Hepatocyte (in vitro differentiated cells): ENCODE data around the gene ASGR1. TPM values are rescaled to one million over a fixed set of nuclear protein-coding genes. Genes with fewer than 3 reads are reported as not detected.
"Not testable (repeated sequence)": the region's sequence is repeated elsewhere in the genome, so short reads cannot be mapped to it uniquely, and the experiment has no call there.

Experiments
- DNase-seq: peaks from one replicate; pipeline ENCODE4 v3.0.0-alpha.2; 2016; ENCODE audit warnings: low spot score
- H2AFZ ChIP-seq: fragments of 200-600 bp; sonication (generic); 2 replicates; pipeline ENCODE4 v1.6.0; 2016; ENCODE audit warnings: antibody characterized with exemption, mild to moderate bottlenecking
- H3K27ac ChIP-seq: fragments of 200-600 bp; sonication (generic); 2 replicates; pipeline ENCODE4 v1.5.1; 2016; ENCODE audit warnings: mild to moderate bottlenecking
- H3K27me3 ChIP-seq: fragments of 200-600 bp; sonication (generic); 2 replicates; pipeline ENCODE4 v1.6.1; 2016
- H3K36me3 ChIP-seq: fragments of 200-600 bp; sonication (generic); replicated peaks from 2 replicates; pipeline ENCODE4 v1.5.1; 2016; ENCODE audit warnings: low read depth; ENCODE audit not compliant: insufficient read depth
- H3K4me1 ChIP-seq: fragments of 200-600 bp; sonication (generic); 2 replicates; pipeline ENCODE4 v1.5.1; 2016; ENCODE audit warnings: mild to moderate bottlenecking, moderate library complexity; ENCODE audit not compliant: insufficient read depth
- H3K4me2 ChIP-seq: fragments of 200-600 bp; sonication (generic); 2 replicates; pipeline ENCODE4 v1.6.0; 2016
- H3K4me3 ChIP-seq: fragments of 200-600 bp; sonication (generic); 2 replicates; pipeline ENCODE4 v1.5.1; 2016; ENCODE audit warnings: mild to moderate bottlenecking
- H3K79me2 ChIP-seq: fragments of 200-600 bp; sonication (generic); 2 replicates; pipeline ENCODE4 v1.6.0; 2017; ENCODE audit warnings: mild to moderate bottlenecking
- H3K9me2 ChIP-seq: fragments of 200-600 bp; sonication (generic); replicated peaks from 2 replicates; pipeline ENCODE4 v1.6.0; 2017; ENCODE audit warnings: mild to moderate bottlenecking; ENCODE audit not compliant: insufficient read depth
- H3K9me3 ChIP-seq: fragments of 200-600 bp; sonication (generic); 2 replicates; pipeline ENCODE4 v1.5.1; 2016; ENCODE audit warnings: low read depth, mild to moderate bottlenecking
- H4K20me1 ChIP-seq: fragments of 200-600 bp; sonication (generic); 2 replicates; pipeline ENCODE4 v1.6.0; 2016; ENCODE audit warnings: mild to moderate bottlenecking; ENCODE audit not compliant: insufficient read depth, poor library complexity, severe bottlenecking
- EZH2 ChIP-seq: fragments of 200-600 bp; sonication (generic); IDR thresholded peaks from 2 replicates; pipeline ENCODE4 v1.6.1; 2016; ENCODE audit warnings: antibody characterized with exemption, mild to moderate bottlenecking, borderline replicate concordance
- EZH2phosphoT487 ChIP-seq: fragments of 200-600 bp; sonication (generic); IDR thresholded peaks from one replicate; pipeline ENCODE4 v1.6.1; 2018; ENCODE audit warnings: antibody characterized with exemption, mild to moderate bottlenecking, low read depth, moderate library complexity; ENCODE audit not compliant: unreplicated experiment, severe bottlenecking
- WGBS: methylation state at CpG from one replicate; pipeline ENCODE4 v1.1.6; 2016; ENCODE audit warnings: low lambda C conversion rate; ENCODE audit errors: missing lambda C conversion rate; 5-methylcytosine and 5-hydroxymethylcytosine counted together
- polyA plus RNA-seq: library from polyadenylated mRNA; unstranded; fragments of >200 nt; fragmentation: Nextera tagmentation; extraction: Ambion mirVana; gene quantifications from 2 replicates; pipeline ENCODE4 v1.2.1, GENCODE V29; 2016
- total RNA-seq: library from RNA; depleted of rRNA; stranded (reverse); fragments of >200 nt; gene quantifications from 2 replicates; pipeline ENCODE4 v1.2.3, GENCODE V29; 2014
- TF ChIP-seq, protein P1 (sequence below): fragments of 200-600 bp; sonication (generic); IDR thresholded peaks from 2 replicates; pipeline ENCODE4 v1.5.1; 2016; ENCODE audit warnings: antibody characterized with exemption, mild to moderate bottlenecking; ENCODE audit not compliant: poor library complexity

ASGR1 gene
- total and polyA plus RNA-seq, 2 experiments from 2014 or later = 74.0 to 140 TPM

DNA sequence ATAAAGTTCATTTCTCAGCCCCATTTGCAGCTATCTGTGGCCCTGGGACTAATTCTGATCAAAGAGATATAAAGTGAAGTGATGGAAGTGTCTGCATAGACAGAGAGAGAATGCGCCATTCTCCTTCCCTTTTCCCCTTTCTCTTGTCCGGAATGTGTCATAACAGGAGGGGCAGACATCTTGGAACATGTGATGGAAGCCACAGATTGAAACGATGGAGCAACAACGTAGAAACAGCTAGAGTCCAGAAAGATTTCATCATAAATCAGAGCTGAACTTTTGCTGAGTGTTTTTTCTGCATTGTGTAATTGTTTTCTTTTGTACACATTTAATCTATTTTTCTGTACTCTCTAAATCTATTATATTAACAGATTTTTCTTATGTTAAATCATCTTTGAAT is 11.3 kb downstream of the ASGR1 start:
- TF ChIP-seq EZH2 (no peak), EZH2phosphoT487 (no peak)
- TF ChIP-seq, protein P1, sequence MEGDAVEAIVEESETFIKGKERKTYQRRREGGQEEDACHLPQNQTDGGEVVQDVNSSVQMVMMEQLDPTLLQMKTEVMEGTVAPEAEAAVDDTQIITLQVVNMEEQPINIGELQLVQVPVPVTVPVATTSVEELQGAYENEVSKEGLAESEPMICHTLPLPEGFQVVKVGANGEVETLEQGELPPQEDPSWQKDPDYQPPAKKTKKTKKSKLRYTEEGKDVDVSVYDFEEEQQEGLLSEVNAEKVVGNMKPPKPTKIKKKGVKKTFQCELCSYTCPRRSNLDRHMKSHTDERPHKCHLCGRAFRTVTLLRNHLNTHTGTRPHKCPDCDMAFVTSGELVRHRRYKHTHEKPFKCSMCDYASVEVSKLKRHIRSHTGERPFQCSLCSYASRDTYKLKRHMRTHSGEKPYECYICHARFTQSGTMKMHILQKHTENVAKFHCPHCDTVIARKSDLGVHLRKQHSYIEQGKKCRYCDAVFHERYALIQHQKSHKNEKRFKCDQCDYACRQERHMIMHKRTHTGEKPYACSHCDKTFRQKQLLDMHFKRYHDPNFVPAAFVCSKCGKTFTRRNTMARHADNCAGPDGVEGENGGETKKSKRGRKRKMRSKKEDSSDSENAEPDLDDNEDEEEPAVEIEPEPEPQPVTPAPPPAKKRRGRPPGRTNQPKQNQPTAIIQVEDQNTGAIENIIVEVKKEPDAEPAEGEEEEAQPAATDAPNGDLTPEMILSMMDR = no peak
- no peaks in the 10 kb centered on the region for H3K36me3 ChIP-seq
- WGBS = 88% methylated on average over 4 of the region's 4 CpGs
- peak; percentile 36 for DNase-seq
- no peak overlapping the region for H3K4me2 ChIP-seq
- no peak overlapping the region for H2AFZ ChIP-seq
- no peaks in the 10 kb centered on the region for H3K9me3 ChIP-seq
- no peaks in the 10 kb centered on the region for H3K27me3 ChIP-seq
- H3K4me1 ChIP-seq = no peaks in the 10 kb centered on the region
- H3K27ac ChIP-seq = peak overlapping the region; percentile 59
- no peaks in the 10 kb centered on the region for H3K79me2 ChIP-seq
- no peak overlapping the region for H3K4me3 ChIP-seq
- no peaks in the 10 kb centered on the region for H4K20me1 ChIP-seq
- H3K9me2 ChIP-seq = no peaks in the 10 kb centered on the region

DNA sequence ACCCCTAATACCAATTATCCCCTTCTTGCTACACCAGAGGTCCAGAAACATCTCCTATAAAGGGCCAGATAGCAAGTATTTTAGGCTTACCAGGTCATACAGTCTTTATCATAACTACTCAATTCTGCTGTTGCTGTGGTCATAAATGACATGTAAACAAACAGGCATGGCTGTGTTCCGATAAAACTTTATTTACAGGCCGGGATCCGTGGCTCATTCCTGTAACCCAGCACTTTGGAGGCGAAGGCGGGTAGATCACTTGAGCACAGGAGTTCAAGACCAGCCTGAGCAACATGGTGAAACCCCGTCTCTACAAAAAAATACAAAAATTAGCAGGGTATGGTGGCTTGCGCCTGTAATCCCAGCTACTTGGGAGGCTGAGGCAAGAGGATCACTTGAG is 12.3 kb downstream of the ASGR1 start:
- Histone ChIP-seq H3K9me2 (no peaks in the 10 kb centered on the region), H3K27me3 (no peaks in the 10 kb centered on the region), H3K36me3 (no peaks in the 10 kb centered on the region), H3K4me1 (no peaks in the 10 kb centered on the region), H3K27ac (no peak overlapping the region), H4K20me1 (no peaks in the 10 kb centered on the region), H3K4me3 (no peak overlapping the region), H3K79me2 (no peaks in the 10 kb centered on the region), H3K4me2 (no peak overlapping the region), H3K9me3 (no peaks in the 10 kb centered on the region), H2AFZ (no peak overlapping the region)
- TF ChIP-seq EZH2phosphoT487 (no peak), EZH2 (no peak)
- TF ChIP-seq, protein P1 = no peak
- no peak for DNase-seq
- 94% methylated on average over 7 of the region's 7 CpGs for WGBS

- H3K9me3 ChIP-seq, H3K4me3 ChIP-seq, H3K9me2 ChIP-seq, H3K79me2 ChIP-seq, H4K20me1 ChIP-seq, H3K36me3 ChIP-seq, H3K27ac ChIP-seq, H3K4me2 ChIP-seq, H3K4me1 ChIP-seq, H2AFZ ChIP-seq, H3K27me3 ChIP-seq, DNase-seq: not testable (repeated sequence)
- WGBS = 62% methylated on average over 10 of the region's 10 CpGs
Observed at GRCh38 chr17:7159571-7159970, 19.6 kb downstream of the ASGR1 start.

DNA sequence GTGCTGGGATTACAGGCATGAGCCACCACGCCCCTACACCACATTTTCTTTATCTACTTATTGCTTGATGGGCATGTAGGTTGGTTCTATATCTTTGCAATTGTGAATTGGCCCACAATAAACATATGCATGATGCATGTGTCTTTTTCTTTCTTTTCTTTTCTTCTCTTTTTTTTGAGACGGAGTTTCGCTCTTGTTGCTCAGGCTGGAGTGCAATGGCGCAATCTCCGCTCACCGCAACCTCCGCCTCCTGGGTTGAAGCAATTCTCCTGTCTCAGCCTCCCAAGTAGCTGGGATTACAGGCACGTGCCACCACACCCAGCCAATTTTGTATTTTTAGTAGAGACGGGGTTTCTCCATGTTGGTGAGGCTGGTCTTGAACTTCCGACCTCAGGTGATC is 20.7 kb downstream of the ASGR1 start:
- H4K20me1 ChIP-seq, H3K4me2 ChIP-seq, H3K9me2 ChIP-seq, H2AFZ ChIP-seq, H3K27ac ChIP-seq, H3K4me3 ChIP-seq, H3K9me3 ChIP-seq, H3K4me1 ChIP-seq, H3K27me3 ChIP-seq, H3K36me3 ChIP-seq, DNase-seq, H3K79me2 ChIP-seq: not testable (repeated sequence)
- WGBS = 94% methylated on average over 10 of the region's 10 CpGs
